Breast epithelium (tissue), 3 donors: ENCODE results near the gene HHLA2.

Source experiments
- CTCF ChIP-seq, 3 donors: fragments of 450-650 bp; IDR thresholded peaks; one replicate each; pipeline ENCODE4 v1.5.1; 2016 to 2017; ENCODE audit warnings: antibody characterized with exemption in 3 of 3, mild to moderate bottlenecking in 3 of 3, moderate library complexity in 3 of 3
- POLR2A ChIP-seq: fragments of 450-650 bp; IDR thresholded peaks from one replicate; pipeline ENCODE4 v1.6.1; 2016; ENCODE audit warnings: antibody characterized with exemption, mild to moderate bottlenecking, moderate library complexity

DNA sequence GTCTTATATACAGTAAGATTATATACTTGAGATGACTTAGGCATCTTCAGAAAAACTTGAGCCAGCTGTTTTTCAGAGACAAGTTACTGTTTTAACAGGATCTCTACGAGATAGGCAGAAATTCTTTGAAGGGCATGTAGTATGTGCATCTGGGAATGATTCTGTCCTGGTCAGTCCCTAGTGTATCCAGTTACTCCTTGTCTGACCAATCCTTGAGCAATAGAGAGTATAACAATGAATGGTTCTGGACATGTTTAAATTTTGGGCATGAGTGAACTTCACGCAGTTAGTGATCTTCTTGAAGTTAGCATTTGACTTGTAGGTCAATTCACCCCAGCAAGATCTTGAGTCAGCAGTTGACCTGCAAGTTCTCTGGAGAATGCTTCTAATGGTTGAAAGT, 24.7 kb upstream of the HHLA2 start:
- no peak for TF ChIP-seq CTCF (IDR thresholded peaks at IDR 0.05)
- no peak for TF ChIP-seq POLR2A
